GM21360 (cell line): ENCODE results near the gene PBX4.

Experiments used
- ATAC-seq: cut with Tn5 transposase; IDR thresholded peaks from one replicate; pipeline ENCODE4 v1.9.1; 2021; ENCODE audit warnings: mild to moderate bottlenecking, moderate library complexity; ENCODE audit not compliant: unreplicated experiment

Gene PBX4

GRCh38 chr19:19527674-19528625 is 90.5 kb downstream of the PBX4 start:
- no peak for ATAC-seq

DNA sequence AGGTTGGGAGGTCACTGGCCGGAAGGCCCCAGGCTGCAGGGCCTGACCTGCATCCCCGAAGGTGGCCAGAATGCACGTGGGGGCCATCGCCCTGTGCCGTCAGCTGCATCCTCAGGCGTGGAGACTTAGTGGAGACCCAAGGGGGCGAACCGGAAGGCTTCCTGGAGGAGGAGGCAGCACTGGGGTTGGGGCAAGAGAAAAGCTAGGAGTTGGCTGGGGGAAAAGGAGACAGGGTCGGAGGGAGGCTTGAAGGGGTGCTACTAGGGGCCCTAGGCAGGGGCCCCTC is 91.2 kb downstream of the PBX4 start:
- no peak for ATAC-seq

DNA sequence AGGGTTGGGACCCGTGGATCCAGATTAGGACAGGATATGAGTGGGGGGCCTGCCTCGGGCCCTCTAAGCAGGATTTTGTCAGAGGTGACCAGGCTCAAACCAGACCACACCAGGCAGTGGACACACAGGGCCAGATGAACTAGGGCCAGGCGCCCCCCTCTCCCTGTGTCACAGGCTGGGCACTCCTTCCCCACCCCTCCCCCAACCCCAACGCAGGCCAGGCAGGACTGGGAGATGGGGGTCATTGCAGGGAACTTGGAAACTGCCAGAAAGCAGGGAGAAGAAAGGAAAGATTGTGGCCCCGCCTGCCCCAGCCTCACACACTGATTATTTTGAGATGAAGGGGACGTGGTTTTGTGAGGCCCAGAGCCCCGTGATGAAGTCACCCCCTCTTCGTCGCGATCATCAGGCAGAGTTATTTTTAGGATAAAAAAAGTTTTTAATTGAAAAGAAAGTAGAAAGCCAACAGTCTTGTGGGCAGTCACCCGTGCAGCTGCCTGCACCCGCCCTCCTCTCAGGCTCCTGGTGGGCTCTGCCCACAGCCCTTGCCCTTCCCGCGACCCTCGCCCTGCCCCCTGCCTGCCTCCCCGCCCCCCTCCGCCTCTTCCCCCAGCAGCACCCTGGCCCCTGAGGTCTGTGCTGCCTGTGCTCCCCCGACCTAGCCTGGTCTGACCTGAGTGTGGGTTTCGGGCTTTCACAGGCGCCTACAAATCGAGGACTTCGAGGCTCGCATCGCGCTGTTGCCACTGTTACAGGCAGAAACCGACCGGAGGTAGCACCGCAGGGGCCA is 91.7 kb downstream of the PBX4 start:
- no peak for ATAC-seq

GRCh38 chr19:19525611-19526380 is 92.7 kb downstream of the PBX4 start:
- no peak for ATAC-seq

DNA sequence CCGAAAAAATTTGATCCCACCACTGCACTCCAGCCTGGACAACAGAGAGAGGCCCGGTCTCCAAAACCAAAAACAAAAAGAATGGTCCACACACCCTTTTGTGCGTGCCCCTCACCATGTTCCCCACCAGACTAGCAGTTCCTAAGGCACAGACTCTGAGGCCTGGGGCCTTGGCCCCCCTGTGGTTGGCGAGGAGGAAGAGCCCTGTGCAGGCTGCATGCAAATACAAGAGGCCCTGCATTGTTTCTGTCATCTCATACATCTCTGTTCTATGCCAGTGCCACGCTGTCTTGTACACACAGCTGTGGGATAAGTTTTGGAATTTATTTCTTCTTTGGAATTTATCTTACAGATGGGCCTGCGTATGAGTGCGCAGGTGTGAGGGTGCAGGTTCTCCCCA is 94.4 kb downstream of the PBX4 start:
- no peak for ATAC-seq

GRCh38 chr19:19523177-19523576 is 95.3 kb downstream of the PBX4 start:
- no peak for ATAC-seq

GRCh38 chr19:19520989-19521388 is 97.5 kb downstream of the PBX4 start:
- ATAC-seq = no peak

GRCh38 chr19:19517235-19517619 is 101.3 kb downstream of the PBX4 start:
- no peak for ATAC-seq

GRCh38 chr19:19515642-19516519 is 102.6 kb downstream of the PBX4 start, which contains the start of gene NDUFA13:
NDUFA13 (plus strand) TSS chr19:19516225; CDS start chr19:19516239, 14 bp downstream.
- peak; percentile 89 for ATAC-seq

DNA sequence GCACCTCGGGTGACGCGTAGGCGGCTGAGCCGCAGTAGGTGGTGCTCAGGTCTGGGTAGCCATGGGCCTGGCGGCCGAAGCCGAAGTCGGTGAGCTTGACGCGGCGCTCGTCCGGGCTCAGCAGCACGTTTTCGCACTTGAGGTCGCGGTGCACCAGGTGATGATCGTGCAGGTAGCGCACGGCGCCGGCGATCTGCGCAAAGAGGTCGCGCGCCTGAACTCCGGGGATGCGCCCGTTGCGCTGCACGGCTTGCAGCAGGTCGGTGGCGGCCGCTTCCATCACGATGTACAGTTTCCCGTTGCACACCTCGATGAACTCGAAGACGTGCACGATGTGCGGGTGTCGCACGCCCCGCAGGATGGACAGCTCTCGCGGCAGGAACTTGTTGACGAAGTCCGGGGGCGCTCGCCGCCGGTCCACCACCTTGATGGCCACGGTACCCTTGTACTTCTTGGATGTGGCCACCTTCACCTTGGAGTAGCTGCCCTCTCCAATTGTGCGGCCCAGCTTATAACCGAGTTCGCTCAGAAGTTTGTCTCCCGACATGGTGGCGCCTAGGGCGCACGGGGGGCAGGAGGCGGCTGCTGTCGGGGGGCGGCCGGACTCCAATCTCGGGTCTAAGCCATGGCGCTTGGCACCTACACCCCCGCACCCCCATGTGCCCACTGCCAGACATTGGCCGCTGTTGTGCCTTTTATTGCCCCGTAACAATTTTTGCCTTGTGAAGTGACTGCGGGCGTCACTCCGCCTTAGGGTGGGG is 103.4 kb downstream of the PBX4 start, which contains the start of gene TSSK6:
TSSK6 (minus strand) TSS at position 668 of the 761 bp plus-strand sequence; CDS start at position 547, 121 bp downstream.
- no peak for ATAC-seq

- ATAC-seq = no peak
Observed at GRCh38 chr19:19514215-19514657, 104.3 kb downstream of the PBX4 start.

- no peak for ATAC-seq
Observed at GRCh38 chr19:19513682-19514081, 104.8 kb downstream of the PBX4 start.
